Lower leg skin (tissue), 3 donors: ENCODE data around the gene VEZF1.

Experiments
- POLR2A ChIP-seq, 2 donors: fragments of 450-650 bp; IDR thresholded peaks; one replicate each; pipeline ENCODE4 v1.6.1; 2016 to 2017; ENCODE audit warnings: antibody characterized with exemption in 2 of 2, mild to moderate bottlenecking in 1 of 2, moderate library complexity in 1 of 2
- TF ChIP-seq, protein P1 (sequence below), 3 donors: fragments of 450-650 bp; IDR thresholded peaks; one replicate each; pipeline ENCODE4 v1.5.1; 2016; ENCODE audit warnings: antibody characterized with exemption in 3 of 3, mild to moderate bottlenecking in 3 of 3, moderate library complexity in 2 of 3

DNA sequence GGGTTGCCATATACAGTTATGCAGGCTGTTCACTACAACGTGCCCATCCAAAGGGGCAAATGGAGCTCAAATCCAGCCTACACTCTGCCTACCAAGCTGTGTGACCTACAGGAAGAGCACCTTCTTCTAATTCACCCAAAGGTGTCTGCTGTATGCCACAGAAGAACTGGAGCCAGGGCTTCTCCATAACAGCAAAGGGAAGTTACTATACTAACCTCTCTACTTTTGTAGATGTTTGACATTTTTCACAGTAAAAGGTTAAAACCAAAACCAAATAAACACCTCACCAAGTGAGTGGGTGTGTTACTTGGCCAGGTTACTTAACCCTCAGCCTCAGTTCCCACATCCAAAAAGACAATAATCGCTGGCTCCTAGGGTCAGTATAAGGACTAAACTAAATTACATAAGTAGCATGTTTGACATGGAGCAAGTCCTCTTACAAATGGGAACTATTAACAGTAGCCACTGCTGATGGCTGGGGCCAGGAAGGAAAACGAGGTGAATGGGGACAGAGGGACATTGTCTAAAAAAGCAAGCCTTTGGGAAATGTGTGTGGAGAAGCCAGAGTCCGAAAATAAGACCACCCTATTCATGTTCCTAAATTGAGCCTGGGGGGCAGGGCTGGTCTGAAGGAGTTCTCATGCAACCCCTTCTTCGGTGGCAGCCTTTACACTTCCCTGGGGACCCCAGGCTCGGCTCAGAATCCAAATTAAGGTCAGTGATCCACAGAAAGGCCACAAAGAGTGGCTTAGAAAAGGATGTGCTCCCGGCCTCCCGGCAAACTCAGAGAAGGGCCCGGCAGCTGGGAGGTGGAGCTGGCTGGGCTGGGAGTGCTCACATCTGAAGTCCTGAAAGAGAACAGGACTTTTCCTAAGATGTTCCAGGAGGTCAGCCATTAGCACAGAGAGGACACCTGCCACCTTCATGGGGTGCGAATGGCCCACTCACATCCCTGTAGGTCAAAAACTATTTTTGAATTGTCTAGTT, 46.4 kb downstream of the VEZF1 start:
- TF ChIP-seq, protein P1, sequence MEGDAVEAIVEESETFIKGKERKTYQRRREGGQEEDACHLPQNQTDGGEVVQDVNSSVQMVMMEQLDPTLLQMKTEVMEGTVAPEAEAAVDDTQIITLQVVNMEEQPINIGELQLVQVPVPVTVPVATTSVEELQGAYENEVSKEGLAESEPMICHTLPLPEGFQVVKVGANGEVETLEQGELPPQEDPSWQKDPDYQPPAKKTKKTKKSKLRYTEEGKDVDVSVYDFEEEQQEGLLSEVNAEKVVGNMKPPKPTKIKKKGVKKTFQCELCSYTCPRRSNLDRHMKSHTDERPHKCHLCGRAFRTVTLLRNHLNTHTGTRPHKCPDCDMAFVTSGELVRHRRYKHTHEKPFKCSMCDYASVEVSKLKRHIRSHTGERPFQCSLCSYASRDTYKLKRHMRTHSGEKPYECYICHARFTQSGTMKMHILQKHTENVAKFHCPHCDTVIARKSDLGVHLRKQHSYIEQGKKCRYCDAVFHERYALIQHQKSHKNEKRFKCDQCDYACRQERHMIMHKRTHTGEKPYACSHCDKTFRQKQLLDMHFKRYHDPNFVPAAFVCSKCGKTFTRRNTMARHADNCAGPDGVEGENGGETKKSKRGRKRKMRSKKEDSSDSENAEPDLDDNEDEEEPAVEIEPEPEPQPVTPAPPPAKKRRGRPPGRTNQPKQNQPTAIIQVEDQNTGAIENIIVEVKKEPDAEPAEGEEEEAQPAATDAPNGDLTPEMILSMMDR (IDR thresholded peaks at IDR 0.05), result no peak
- TF ChIP-seq POLR2A (IDR thresholded peaks at IDR 0.05), result no peak
